HEK293 (cell line): ENCODE measurements around the gene COX7A1.

Experiments
- EGR2 ChIP-seq: fragments of 450-650 bp; formaldehyde crosslinking; IDR thresholded peaks from 2 replicates; pipeline ENCODE4 v1.5.1; 2016; ENCODE audit warnings: low read depth, missing biosample characterization, missing genetic modification characterization
- HOXA7 ChIP-seq: sonication (generic); formaldehyde crosslinking; IDR thresholded peaks from 2 replicates; pipeline ENCODE4 v1.8.1; 2022; ENCODE audit warnings: missing genetic modification reagents, borderline replicate concordance
- KLF10 ChIP-seq: fragments of 450-650 bp; IDR thresholded peaks from 2 replicates; pipeline ENCODE4 v1.5.1; 2018; ENCODE audit warnings: missing biosample characterization, mild to moderate bottlenecking, missing genetic modification characterization
- REPIN1 ChIP-seq: fragments of 450-650 bp; formaldehyde crosslinking; IDR thresholded peaks from 2 replicates; pipeline ENCODE4 v1.5.1; 2017; ENCODE audit warnings: missing biosample characterization, missing genetic modification characterization, low read depth
- SCRT2 ChIP-seq: fragments of 450-650 bp; formaldehyde crosslinking; IDR thresholded peaks from 2 replicates; pipeline ENCODE4 v1.5.1; 2016; ENCODE audit warnings: missing biosample characterization, missing genetic modification characterization
- ZFP69B ChIP-seq: fragments of 450-650 bp; formaldehyde crosslinking; IDR thresholded peaks from 2 replicates; pipeline ENCODE4 v1.5.1; 2016; ENCODE audit warnings: missing biosample characterization, missing genetic modification characterization
- ZNF10 ChIP-seq: fragments of 450-650 bp; formaldehyde crosslinking; IDR thresholded peaks from 2 replicates; pipeline ENCODE4 v1.5.1; 2017; ENCODE audit warnings: missing biosample characterization, missing genetic modification characterization
- ZNF155 ChIP-seq: fragments of 450-650 bp; formaldehyde crosslinking; IDR thresholded peaks from 2 replicates; pipeline ENCODE4 v1.5.1; 2016; ENCODE audit warnings: missing biosample characterization, missing genetic modification characterization
- ZNF354C ChIP-seq: fragments of 450-650 bp; formaldehyde crosslinking; IDR thresholded peaks from 2 replicates; pipeline ENCODE4 v1.5.1; 2016; ENCODE audit warnings: missing biosample characterization, missing genetic modification characterization, low read depth, borderline replicate concordance
- ZNF37A ChIP-seq: fragments of 450-650 bp; IDR thresholded peaks from 2 replicates; pipeline ENCODE4 v1.5.1; 2018; ENCODE audit warnings: missing biosample characterization, missing genetic modification characterization
- ZNF426 ChIP-seq: fragments of 450-650 bp; formaldehyde crosslinking; IDR thresholded peaks from 2 replicates; pipeline ENCODE4 v1.5.1; 2017; ENCODE audit warnings: missing biosample characterization, missing genetic modification characterization, mild to moderate bottlenecking, inconsistent platforms, moderate library complexity
- ZNF473 ChIP-seq: fragments of 450-650 bp; formaldehyde crosslinking; IDR thresholded peaks from 2 replicates; pipeline ENCODE4 v1.5.1; 2017; ENCODE audit warnings: missing biosample characterization, missing genetic modification characterization
- ZNF501 ChIP-seq: fragments of 450-650 bp; formaldehyde crosslinking; IDR thresholded peaks from 2 replicates; pipeline ENCODE4 v1.5.1; 2016; ENCODE audit warnings: missing biosample characterization, missing genetic modification characterization
- ZNF555 ChIP-seq: fragments of 450-650 bp; formaldehyde crosslinking; conservative IDR thresholded peaks from 2 replicates; pipeline ENCODE4 v1.5.1; 2017; ENCODE audit warnings: missing biosample characterization, mild to moderate bottlenecking, missing genetic modification characterization, inconsistent platforms
- ZNF623 ChIP-seq: fragments of 450-650 bp; formaldehyde crosslinking; IDR thresholded peaks from 2 replicates; pipeline ENCODE4 v1.5.1; 2016; ENCODE audit warnings: missing biosample characterization, missing genetic modification characterization
- ZNF701 ChIP-seq: fragments of 450-650 bp; formaldehyde crosslinking; IDR thresholded peaks from 2 replicates; pipeline ENCODE4 v1.5.1; 2016; ENCODE audit warnings: missing biosample characterization, missing genetic modification characterization
- ZNF785 ChIP-seq: fragments of 450-650 bp; formaldehyde crosslinking; IDR thresholded peaks from 2 replicates; pipeline ENCODE4 v1.5.1; 2016; ENCODE audit warnings: missing biosample characterization, missing genetic modification characterization
- ZNF837 ChIP-seq: fragments of 450-650 bp; formaldehyde crosslinking; IDR thresholded peaks from 2 replicates; pipeline ENCODE4 v1.5.1; 2016; ENCODE audit warnings: missing biosample characterization, missing genetic modification characterization
- TF ChIP-seq, protein P1 (sequence below): fragments of 450-650 bp; formaldehyde crosslinking; IDR thresholded peaks from 2 replicates; pipeline ENCODE4 v1.5.1; 2017; ENCODE audit warnings: missing biosample characterization, missing genetic modification characterization
- TF ChIP-seq, protein P2 (sequence below): fragments of 450-650 bp; formaldehyde crosslinking; IDR thresholded peaks from 2 replicates; pipeline ENCODE4 v1.5.1; 2017; ENCODE audit warnings: missing biosample characterization, missing genetic modification characterization
- TF ChIP-seq, protein P3 (sequence below): fragments of 450-650 bp; formaldehyde crosslinking; IDR thresholded peaks from 2 replicates; pipeline ENCODE4 v1.5.1; 2016; ENCODE audit warnings: missing biosample characterization, missing genetic modification characterization, borderline replicate concordance
- TF ChIP-seq, protein P4 (sequence below): fragments of 450-650 bp; formaldehyde crosslinking; IDR thresholded peaks from 2 replicates; pipeline ENCODE4 v1.5.1; 2016; ENCODE audit warnings: missing biosample characterization, missing genetic modification characterization
- TF ChIP-seq, protein P5 (sequence below): fragments of 450-650 bp; formaldehyde crosslinking; IDR thresholded peaks from 2 replicates; pipeline ENCODE4 v1.5.1; 2017; ENCODE audit warnings: missing biosample characterization, missing genetic modification characterization
- TF ChIP-seq, protein P6 (sequence below): fragments of 450-650 bp; formaldehyde crosslinking; IDR thresholded peaks from 2 replicates; pipeline ENCODE4 v1.5.1; 2017; ENCODE audit warnings: missing biosample characterization, mild to moderate bottlenecking, missing genetic modification characterization, moderate library complexity

COX7A1 gene

DNA sequence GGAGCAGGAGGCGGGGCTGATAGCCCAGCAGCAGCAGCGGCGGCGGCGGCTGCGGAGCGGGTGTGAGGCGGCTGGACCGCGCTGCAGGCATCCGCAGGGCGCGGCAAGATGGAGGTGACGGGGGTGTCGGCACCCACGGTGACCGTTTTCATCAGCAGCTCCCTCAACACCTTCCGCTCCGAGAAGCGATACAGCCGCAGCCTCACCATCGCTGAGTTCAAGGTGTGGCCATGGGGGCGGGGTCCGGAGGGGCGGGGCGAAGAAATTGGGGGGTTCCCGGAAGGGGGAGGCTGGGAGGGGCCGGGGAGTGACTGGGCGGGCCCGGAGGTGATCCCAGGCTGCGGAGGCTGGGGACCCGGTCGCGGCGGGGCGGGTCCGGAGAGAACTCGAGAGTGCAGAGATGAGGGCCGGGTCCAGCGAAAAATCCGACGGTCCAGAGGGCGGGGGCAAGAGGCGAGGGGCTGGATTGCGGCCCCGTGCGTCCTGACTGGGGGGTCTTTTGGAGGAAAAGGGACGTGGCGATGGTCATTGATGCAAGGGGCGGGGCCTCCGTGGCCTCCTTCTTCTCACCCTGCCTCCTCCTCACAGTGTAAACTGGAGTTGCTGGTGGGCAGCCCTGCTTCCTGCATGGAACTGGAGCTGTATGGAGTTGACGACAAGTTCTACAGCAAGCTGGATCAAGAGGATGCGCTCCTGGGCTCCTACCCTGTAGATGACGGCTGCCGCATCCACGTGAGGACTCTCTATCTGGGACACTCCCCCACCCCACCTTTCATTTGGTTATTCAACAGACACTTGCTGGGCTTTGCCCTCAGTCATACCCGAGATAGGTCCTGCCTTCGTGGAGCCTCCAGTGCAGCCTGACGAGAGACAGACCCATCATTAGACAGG lies 36.5 kb downstream of the COX7A1 start, which contains the start of gene TBCB (continued):
- TF ChIP-seq, protein P1, sequence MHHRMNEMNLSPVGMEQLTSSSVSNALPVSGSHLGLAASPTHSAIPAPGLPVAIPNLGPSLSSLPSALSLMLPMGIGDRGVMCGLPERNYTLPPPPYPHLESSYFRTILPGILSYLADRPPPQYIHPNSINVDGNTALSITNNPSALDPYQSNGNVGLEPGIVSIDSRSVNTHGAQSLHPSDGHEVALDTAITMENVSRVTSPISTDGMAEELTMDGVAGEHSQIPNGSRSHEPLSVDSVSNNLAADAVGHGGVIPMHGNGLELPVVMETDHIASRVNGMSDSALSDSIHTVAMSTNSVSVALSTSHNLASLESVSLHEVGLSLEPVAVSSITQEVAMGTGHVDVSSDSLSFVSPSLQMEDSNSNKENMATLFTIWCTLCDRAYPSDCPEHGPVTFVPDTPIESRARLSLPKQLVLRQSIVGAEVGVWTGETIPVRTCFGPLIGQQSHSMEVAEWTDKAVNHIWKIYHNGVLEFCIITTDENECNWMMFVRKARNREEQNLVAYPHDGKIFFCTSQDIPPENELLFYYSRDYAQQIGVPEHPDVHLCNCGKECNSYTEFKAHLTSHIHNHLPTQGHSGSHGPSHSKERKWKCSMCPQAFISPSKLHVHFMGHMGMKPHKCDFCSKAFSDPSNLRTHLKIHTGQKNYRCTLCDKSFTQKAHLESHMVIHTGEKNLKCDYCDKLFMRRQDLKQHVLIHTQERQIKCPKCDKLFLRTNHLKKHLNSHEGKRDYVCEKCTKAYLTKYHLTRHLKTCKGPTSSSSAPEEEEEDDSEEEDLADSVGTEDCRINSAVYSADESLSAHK (tag by site-specific recombination): 0 out of 2 replicates have a peak, but pooled peaks have one; percentile 40
- TF ChIP-seq ZNF837 (tag by site-specific recombination): no peak
- TF ChIP-seq, protein P2, sequence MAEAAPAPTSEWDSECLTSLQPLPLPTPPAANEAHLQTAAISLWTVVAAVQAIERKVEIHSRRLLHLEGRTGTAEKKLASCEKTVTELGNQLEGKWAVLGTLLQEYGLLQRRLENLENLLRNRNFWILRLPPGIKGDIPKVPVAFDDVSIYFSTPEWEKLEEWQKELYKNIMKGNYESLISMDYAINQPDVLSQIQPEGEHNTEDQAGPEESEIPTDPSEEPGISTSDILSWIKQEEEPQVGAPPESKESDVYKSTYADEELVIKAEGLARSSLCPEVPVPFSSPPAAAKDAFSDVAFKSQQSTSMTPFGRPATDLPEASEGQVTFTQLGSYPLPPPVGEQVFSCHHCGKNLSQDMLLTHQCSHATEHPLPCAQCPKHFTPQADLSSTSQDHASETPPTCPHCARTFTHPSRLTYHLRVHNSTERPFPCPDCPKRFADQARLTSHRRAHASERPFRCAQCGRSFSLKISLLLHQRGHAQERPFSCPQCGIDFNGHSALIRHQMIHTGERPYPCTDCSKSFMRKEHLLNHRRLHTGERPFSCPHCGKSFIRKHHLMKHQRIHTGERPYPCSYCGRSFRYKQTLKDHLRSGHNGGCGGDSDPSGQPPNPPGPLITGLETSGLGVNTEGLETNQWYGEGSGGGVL (tag by site-specific recombination): peak; percentile 67; the same call in 1 of the 2 replicates
- TF ChIP-seq, protein P3, sequence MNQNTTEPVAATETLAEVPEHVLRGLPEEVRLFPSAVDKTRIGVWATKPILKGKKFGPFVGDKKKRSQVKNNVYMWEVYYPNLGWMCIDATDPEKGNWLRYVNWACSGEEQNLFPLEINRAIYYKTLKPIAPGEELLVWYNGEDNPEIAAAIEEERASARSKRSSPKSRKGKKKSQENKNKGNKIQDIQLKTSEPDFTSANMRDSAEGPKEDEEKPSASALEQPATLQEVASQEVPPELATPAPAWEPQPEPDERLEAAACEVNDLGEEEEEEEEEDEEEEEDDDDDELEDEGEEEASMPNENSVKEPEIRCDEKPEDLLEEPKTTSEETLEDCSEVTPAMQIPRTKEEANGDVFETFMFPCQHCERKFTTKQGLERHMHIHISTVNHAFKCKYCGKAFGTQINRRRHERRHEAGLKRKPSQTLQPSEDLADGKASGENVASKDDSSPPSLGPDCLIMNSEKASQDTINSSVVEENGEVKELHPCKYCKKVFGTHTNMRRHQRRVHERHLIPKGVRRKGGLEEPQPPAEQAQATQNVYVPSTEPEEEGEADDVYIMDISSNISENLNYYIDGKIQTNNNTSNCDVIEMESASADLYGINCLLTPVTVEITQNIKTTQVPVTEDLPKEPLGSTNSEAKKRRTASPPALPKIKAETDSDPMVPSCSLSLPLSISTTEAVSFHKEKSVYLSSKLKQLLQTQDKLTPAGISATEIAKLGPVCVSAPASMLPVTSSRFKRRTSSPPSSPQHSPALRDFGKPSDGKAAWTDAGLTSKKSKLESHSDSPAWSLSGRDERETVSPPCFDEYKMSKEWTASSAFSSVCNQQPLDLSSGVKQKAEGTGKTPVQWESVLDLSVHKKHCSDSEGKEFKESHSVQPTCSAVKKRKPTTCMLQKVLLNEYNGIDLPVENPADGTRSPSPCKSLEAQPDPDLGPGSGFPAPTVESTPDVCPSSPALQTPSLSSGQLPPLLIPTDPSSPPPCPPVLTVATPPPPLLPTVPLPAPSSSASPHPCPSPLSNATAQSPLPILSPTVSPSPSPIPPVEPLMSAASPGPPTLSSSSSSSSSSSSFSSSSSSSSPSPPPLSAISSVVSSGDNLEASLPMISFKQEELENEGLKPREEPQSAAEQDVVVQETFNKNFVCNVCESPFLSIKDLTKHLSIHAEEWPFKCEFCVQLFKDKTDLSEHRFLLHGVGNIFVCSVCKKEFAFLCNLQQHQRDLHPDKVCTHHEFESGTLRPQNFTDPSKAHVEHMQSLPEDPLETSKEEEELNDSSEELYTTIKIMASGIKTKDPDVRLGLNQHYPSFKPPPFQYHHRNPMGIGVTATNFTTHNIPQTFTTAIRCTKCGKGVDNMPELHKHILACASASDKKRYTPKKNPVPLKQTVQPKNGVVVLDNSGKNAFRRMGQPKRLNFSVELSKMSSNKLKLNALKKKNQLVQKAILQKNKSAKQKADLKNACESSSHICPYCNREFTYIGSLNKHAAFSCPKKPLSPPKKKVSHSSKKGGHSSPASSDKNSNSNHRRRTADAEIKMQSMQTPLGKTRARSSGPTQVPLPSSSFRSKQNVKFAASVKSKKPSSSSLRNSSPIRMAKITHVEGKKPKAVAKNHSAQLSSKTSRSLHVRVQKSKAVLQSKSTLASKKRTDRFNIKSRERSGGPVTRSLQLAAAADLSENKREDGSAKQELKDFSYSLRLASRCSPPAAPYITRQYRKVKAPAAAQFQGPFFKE (tag by site-specific recombination): no peak
- peak; percentile 83; the same call in 1 of the 2 replicates for TF ChIP-seq KLF10 (tag by site-specific recombination)
- TF ChIP-seq, protein P4, sequence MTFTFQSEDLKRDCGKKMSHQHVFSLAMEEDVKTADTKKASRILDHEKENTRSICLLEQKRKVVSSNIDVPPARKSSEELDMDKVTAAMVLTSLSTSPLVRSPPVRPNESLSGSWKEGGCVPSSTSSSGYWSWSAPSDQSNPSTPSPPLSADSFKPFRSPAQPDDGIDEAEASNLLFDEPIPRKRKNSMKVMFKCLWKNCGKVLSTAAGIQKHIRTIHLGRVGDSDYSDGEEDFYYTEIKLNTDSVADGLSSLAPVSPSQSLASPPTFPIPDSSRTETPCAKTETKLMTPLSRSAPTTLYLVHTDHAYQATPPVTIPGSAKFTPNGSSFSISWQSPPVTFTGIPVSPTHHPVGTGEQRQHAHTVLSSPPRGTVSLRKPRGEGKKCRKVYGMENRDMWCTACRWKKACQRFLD (tag by site-specific recombination): no peak
- no peak for TF ChIP-seq ZNF354C
- peak; percentile 66 for TF ChIP-seq ZNF501 (tag by site-specific recombination)
- no peak for TF ChIP-seq ZNF37A (tag by site-specific recombination)
- peak; percentile 27; the same call in 1 of the 2 replicates for TF ChIP-seq ZNF623 (tag by site-specific recombination)
- no peak for TF ChIP-seq ZNF155 (tag by site-specific recombination)
- TF ChIP-seq, protein P5, sequence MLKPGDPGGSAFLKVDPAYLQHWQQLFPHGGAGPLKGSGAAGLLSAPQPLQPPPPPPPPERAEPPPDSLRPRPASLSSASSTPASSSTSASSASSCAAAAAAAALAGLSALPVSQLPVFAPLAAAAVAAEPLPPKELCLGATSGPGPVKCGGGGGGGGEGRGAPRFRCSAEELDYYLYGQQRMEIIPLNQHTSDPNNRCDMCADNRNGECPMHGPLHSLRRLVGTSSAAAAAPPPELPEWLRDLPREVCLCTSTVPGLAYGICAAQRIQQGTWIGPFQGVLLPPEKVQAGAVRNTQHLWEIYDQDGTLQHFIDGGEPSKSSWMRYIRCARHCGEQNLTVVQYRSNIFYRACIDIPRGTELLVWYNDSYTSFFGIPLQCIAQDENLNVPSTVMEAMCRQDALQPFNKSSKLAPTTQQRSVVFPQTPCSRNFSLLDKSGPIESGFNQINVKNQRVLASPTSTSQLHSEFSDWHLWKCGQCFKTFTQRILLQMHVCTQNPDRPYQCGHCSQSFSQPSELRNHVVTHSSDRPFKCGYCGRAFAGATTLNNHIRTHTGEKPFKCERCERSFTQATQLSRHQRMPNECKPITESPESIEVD (tag by site-specific recombination): no peak
- TF ChIP-seq, protein P6, sequence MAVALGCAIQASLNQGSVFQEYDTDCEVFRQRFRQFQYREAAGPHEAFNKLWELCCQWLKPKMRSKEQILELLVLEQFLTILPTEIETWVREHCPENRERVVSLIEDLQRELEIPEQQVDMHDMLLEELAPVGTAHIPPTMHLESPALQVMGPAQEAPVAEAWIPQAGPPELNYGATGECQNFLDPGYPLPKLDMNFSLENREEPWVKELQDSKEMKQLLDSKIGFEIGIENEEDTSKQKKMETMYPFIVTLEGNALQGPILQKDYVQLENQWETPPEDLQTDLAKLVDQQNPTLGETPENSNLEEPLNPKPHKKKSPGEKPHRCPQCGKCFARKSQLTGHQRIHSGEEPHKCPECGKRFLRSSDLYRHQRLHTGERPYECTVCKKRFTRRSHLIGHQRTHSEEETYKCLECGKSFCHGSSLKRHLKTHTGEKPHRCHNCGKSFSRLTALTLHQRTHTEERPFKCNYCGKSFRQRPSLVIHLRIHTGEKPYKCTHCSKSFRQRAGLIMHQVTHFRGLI (tag by site-specific recombination): peak; percentile 67; the same call in 1 of the 2 replicates
- peak; percentile 56 for TF ChIP-seq EGR2 (tag by site-specific recombination)
- TF ChIP-seq ZNF426 (tag by site-specific recombination): no peak
- peak; percentile 81 for TF ChIP-seq SCRT2 (tag by site-specific recombination)
- TF ChIP-seq ZNF701 (tag by site-specific recombination): no peak
- TF ChIP-seq HOXA7 (CRISPR knock-in tag): no peak
- TF ChIP-seq REPIN1 (tag by site-specific recombination): peak; percentile 59; the same call in 1 of the 2 replicates
- no peak; the same call in 1 of the 2 replicates for TF ChIP-seq ZNF10 (tag by site-specific recombination)
- TF ChIP-seq ZNF555 (tag by site-specific recombination): no peak
- peak; percentile 41; the same call in 1 of the 2 replicates for TF ChIP-seq ZFP69B (tag by site-specific recombination)
- TF ChIP-seq ZNF785 (tag by site-specific recombination): no peak; the same call in 1 of the 2 replicates
- no peak for TF ChIP-seq ZNF473 (tag by site-specific recombination)
